HepG2 (cell line): ENCODE results near the gene RPP21. TPM values are rescaled to one million over a fixed set of nuclear protein-coding genes. Genes with fewer than 3 reads are reported as not detected.

Source experiments
- BORCS8-MEF2B ChIP-seq: sonication (generic); formaldehyde crosslinking; IDR thresholded peaks from 2 replicates; pipeline ENCODE4 v1.8.0; 2022; ENCODE audit warnings: mild to moderate bottlenecking, missing genetic modification reagents
- DNMT3B ChIP-seq: conservative IDR thresholded peaks from 2 replicates; pipeline ENCODE4 v1.6.1; 2016; ENCODE audit warnings: missing biosample characterization, control low read depth
- DPF2 ChIP-seq: sonication (generic); formaldehyde crosslinking; IDR thresholded peaks from 2 replicates; pipeline ENCODE4 v1.4.0; 2020; ENCODE audit warnings: mild to moderate bottlenecking, low read depth, missing genetic modification reagents, borderline replicate concordance
- KLF15 ChIP-seq: sonication (generic); formaldehyde crosslinking; IDR thresholded peaks from 2 replicates; pipeline ENCODE4 v1.8.1; 2023; ENCODE audit warnings: borderline replicate concordance, mild to moderate bottlenecking, inconsistent platforms, missing genetic modification reagents, mixed read lengths
- MBD4 ChIP-seq: IDR thresholded peaks from 2 replicates; pipeline ENCODE4 v1.6.1; 2012; ENCODE audit warnings: low read length, inconsistent platforms, borderline replicate concordance
- MIXL1 ChIP-seq: IDR thresholded peaks from 2 replicates; pipeline ENCODE4 v1.6.1; 2016
- MXI1 ChIP-seq: IDR thresholded peaks from 3 replicates; pipeline ENCODE4 v1.6.1; 2012; ENCODE audit warnings: low read depth, low read length, inconsistent platforms, borderline replicate concordance
- NFE2 ChIP-seq: sonication (generic); formaldehyde crosslinking; IDR thresholded peaks from 2 replicates; pipeline ENCODE4 v1.4.0; 2020; ENCODE audit warnings: missing genetic modification reagents
- RCOR2 ChIP-seq: IDR thresholded peaks from 2 replicates; pipeline ENCODE4 v1.6.1; 2016; ENCODE audit warnings: missing biosample characterization, missing genetic modification reagents
- REXO4 ChIP-seq: sonication (generic); formaldehyde crosslinking; IDR thresholded peaks from 2 replicates; pipeline ENCODE4 v1.8.0; 2022; ENCODE audit warnings: missing genetic modification reagents, mild to moderate bottlenecking, borderline replicate concordance
- RFXAP ChIP-seq: sonication (generic); formaldehyde crosslinking; IDR thresholded peaks from 2 replicates; pipeline ENCODE4 v1.4.0; 2020; ENCODE audit warnings: missing genetic modification reagents, borderline replicate concordance
- SP4 ChIP-seq: sonication (generic); formaldehyde crosslinking; IDR thresholded peaks from 2 replicates; pipeline ENCODE4 v1.8.1; 2023; ENCODE audit warnings: mild to moderate bottlenecking, missing genetic modification reagents
- TEAD2 ChIP-seq: sonication (generic); formaldehyde crosslinking; IDR thresholded peaks from 2 replicates; pipeline ENCODE4 v1.9.0; 2021; ENCODE audit warnings: missing genetic modification reagents
- ZNF207 ChIP-seq: fragments of 450-650 bp; IDR thresholded peaks from 2 replicates; pipeline ENCODE4 v1.6.1; 2016; ENCODE audit warnings: antibody characterized with exemption, borderline replicate concordance
- ZNF598 ChIP-seq: sonication (generic); formaldehyde crosslinking; IDR thresholded peaks from 2 replicates; pipeline ENCODE4 v1.5.1; 2020; ENCODE audit warnings: mild to moderate bottlenecking, missing genetic modification reagents, borderline replicate concordance
- ZNF619 ChIP-seq: sonication (generic); formaldehyde crosslinking; IDR thresholded peaks from 2 replicates; pipeline ENCODE4 v1.4.0; 2020; ENCODE audit warnings: mild to moderate bottlenecking, missing genetic modification reagents
- ZNF768 ChIP-seq: sonication (generic); formaldehyde crosslinking; IDR thresholded peaks from 2 replicates; pipeline ENCODE4 v1.4.0; 2020; ENCODE audit warnings: missing genetic modification reagents
- ZNF772 ChIP-seq: sonication (generic); formaldehyde crosslinking; IDR thresholded peaks from 2 replicates; pipeline ENCODE4 v1.5.0; 2020; ENCODE audit warnings: mild to moderate bottlenecking, missing genetic modification reagents
- polyA plus RNA-seq, 8 experiments: library from polyadenylated mRNA; depleted of rRNA in 3 of 8; stranded (reverse) in 7 of 8; unstranded in 1 of 8; fragments of >200 nt; fragmentation: Illumina TruSeq in 4 of 8; extraction: Trizol in 4 of 8; gene quantifications; 2 replicates each; pipeline versions ENCODE4 v1.2.1 to v1.2.3, GENCODE V29; 2011 to 2016; ENCODE audit warnings: low read depth in 4 of 8, missing spikeins in 1 of 8, mixed read lengths in 1 of 8; ENCODE audit not compliant: insufficient read depth in 1 of 8
- total RNA-seq, 5 experiments: library from RNA; depleted of rRNA; stranded (reverse); fragments of >200 nt; fragmentation: Illumina TruSeq; extraction: Trizol; gene quantifications; 2 replicates each; pipeline ENCODE4 v1.2.3, GENCODE V29; 2016; ENCODE audit warnings: low read depth in 1 of 5
- TF ChIP-seq, protein P1 (sequence below): sonication (generic); formaldehyde crosslinking; IDR thresholded peaks from 2 replicates; pipeline ENCODE4 v1.5.0; 2020; ENCODE audit warnings: mild to moderate bottlenecking, missing genetic modification reagents
- TF ChIP-seq, protein P2 (sequence below): sonication (generic); formaldehyde crosslinking; IDR thresholded peaks from 2 replicates; pipeline ENCODE4 v1.4.0; 2020; ENCODE audit warnings: mild to moderate bottlenecking, missing genetic modification reagents
- TF ChIP-seq, protein P3 (sequence below): IDR thresholded peaks from 2 replicates; pipeline ENCODE4 v1.6.1; 2016; ENCODE audit warnings: control low read depth
- TF ChIP-seq, protein P4 (sequence below): sonication (generic); formaldehyde crosslinking; conservative IDR thresholded peaks from 2 replicates; pipeline ENCODE4 v1.5.0; 2020; ENCODE audit warnings: missing genetic modification reagents
- TF ChIP-seq, protein P5 (sequence below): sonication (generic); formaldehyde crosslinking; IDR thresholded peaks from 2 replicates; pipeline ENCODE4 v1.8.0; 2022; ENCODE audit warnings: missing genetic modification reagents, low read depth, mild to moderate bottlenecking, borderline replicate concordance

RPP21 gene
- total and polyA plus RNA-seq, 2 of the 13 experiments (the other 11 are each of a cell fraction or from before 2014, with no cell fraction given), result 53.1 to 72.3 TPM

DNA sequence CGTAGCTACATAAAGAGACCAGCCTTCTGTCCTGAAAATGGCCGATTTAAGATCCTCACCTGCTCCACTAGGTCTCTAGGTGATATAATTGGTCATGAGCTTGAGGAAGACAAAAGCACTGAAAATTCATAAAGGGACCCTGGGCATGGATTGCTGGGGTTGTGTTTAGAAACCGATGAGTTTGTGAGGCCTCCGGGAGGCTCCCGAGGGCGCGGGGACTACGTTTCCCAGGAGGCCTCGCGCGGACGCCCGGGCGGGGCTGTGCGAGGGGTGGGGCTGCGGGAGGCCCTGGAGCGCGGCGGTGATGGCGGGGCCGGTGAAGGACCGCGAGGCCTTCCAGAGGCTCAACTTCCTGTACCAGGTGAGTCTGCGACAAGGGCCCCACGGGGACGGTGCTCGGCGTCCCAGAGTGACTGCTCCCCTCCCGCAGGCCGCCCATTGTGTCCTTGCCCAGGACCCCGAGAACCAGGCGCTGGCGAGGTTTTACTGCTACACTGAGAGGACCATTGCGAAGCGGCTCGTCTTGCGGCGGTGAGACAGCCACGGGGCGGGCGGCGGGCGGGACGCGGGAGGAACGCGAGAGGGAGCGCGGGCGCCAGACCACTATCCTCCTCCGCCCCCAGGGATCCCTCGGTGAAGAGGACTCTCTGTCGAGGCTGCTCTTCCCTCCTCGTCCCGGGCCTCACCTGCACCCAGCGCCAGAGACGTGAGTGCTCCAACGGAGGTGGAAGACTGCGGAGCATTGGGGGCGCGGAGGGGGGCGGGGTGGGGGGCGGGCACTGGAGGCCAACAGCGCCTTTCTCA is at the start of gene RPP21 (continued):
- TF ChIP-seq, protein P1, sequence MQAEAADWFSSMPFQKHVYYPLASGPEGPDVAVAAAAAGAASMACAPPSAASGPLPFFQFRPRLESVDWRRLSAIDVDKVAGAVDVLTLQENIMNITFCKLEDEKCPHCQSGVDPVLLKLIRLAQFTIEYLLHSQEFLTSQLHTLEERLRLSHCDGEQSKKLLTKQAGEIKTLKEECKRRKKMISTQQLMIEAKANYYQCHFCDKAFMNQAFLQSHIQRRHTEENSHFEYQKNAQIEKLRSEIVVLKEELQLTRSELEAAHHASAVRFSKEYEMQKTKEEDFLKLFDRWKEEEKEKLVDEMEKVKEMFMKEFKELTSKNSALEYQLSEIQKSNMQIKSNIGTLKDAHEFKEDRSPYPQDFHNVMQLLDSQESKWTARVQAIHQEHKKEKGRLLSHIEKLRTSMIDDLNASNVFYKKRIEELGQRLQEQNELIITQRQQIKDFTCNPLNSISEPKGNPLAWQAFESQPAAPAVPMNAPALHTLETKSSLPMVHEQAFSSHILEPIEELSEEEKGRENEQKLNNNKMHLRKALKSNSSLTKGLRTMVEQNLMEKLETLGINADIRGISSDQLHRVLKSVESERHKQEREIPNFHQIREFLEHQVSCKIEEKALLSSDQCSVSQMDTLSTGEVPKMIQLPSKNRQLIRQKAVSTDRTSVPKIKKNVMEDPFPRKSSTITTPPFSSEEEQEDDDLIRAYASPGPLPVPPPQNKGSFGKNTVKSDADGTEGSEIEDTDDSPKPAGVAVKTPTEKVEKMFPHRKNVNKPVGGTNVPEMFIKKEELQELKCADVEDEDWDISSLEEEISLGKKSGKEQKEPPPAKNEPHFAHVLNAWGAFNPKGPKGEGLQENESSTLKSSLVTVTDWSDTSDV (CRISPR knock-in tag), result peak; percentile 96
- TF ChIP-seq REXO4 (peak; percentile 68; the same call in 1 of the 2 replicates), MIXL1 (CRISPR knock-in tag) (peak; percentile 71), NFE2 (no peak), ZNF619 (CRISPR knock-in tag) (peak; percentile 97; the same call in 1 of the 2 replicates), SP4 (peak; percentile 93), ZNF598 (CRISPR knock-in tag) (peak; percentile 86), ZNF207 (no peak), MBD4 (no peak), DNMT3B (CRISPR knock-in tag) (no peak), RCOR2 (no peak), ZNF768 (peak; percentile 82; the same call in 1 of the 2 replicates), ZNF772 (CRISPR knock-in tag) (peak; percentile 91), MXI1 (peak; percentile 77; the same call in 2 of the 3 replicates), TEAD2 (CRISPR knock-in tag) (peak; percentile 86; the same call in 1 of the 2 replicates), RFXAP (CRISPR knock-in tag) (peak; percentile 90), BORCS8-MEF2B (peak; percentile 80; the same call in 1 of the 2 replicates), KLF15 (CRISPR knock-in tag) (peak; percentile 91), DPF2 (CRISPR knock-in tag) (no peak)
- TF ChIP-seq, protein P2, sequence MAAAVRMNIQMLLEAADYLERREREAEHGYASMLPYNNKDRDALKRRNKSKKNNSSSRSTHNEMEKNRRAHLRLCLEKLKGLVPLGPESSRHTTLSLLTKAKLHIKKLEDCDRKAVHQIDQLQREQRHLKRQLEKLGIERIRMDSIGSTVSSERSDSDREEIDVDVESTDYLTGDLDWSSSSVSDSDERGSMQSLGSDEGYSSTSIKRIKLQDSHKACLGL (CRISPR knock-in tag), result peak; percentile 93
- TF ChIP-seq, protein P3, sequence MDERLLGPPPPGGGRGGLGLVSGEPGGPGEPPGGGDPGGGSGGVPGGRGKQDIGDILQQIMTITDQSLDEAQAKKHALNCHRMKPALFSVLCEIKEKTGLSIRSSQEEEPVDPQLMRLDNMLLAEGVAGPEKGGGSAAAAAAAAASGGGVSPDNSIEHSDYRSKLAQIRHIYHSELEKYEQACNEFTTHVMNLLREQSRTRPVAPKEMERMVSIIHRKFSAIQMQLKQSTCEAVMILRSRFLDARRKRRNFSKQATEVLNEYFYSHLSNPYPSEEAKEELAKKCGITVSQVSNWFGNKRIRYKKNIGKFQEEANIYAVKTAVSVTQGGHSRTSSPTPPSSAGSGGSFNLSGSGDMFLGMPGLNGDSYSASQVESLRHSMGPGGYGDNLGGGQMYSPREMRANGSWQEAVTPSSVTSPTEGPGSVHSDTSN (CRISPR knock-in tag), result no peak
- TF ChIP-seq, protein P4, sequence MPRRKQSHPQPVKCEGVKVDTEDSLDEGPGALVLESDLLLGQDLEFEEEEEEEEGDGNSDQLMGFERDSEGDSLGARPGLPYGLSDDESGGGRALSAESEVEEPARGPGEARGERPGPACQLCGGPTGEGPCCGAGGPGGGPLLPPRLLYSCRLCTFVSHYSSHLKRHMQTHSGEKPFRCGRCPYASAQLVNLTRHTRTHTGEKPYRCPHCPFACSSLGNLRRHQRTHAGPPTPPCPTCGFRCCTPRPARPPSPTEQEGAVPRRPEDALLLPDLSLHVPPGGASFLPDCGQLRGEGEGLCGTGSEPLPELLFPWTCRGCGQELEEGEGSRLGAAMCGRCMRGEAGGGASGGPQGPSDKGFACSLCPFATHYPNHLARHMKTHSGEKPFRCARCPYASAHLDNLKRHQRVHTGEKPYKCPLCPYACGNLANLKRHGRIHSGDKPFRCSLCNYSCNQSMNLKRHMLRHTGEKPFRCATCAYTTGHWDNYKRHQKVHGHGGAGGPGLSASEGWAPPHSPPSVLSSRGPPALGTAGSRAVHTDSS (CRISPR knock-in tag), result peak; percentile 92
- TF ChIP-seq, protein P5, sequence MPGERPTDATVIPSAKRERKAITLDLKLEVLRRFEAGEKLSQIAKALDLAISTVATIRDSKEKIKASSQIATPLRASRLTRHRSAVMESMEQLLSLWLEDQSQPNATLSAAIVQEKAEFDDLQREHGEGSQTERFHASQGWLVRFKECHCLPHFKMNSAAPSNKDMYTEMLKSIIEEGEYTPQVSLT (CRISPR knock-in tag), result no peak
